ENCODE data around the gene RAB15.

GRCh38 chr14:64953310-64953654 is 18.9 kb downstream of the RAB15 start:
- no peak for TF ChIP-seq POLR2AphosphoS5 (IDR thresholded peaks at IDR 0.05; ENCODE audit: low read depth, low read length)
- no peak for TF ChIP-seq REST (IDR thresholded peaks at IDR 0.05; ENCODE audit: insufficient read depth in 1 of 2, low read depth in 2 of 2, low read length in 2 of 2)
- no peak for TF ChIP-seq SIN3A (IDR thresholded peaks at IDR 0.05; ENCODE audit: borderline replicate concordance, insufficient read depth, low read length)
- TF ChIP-seq TAF1 (IDR thresholded peaks at IDR 0.05; ENCODE audit: borderline replicate concordance, insufficient read depth, low read length): no peak
- TF ChIP-seq FOXP2 (optimal IDR thresholded peaks at IDR 0.05; ENCODE audit: borderline replicate concordance, extremely low read depth, extremely low read length, insufficient read depth): no peak
